Cardiac fibroblast (primary cell): ENCODE results near the gene HILPDA.

Experiments
- DNase-seq, 2 donors: peaks; one replicate each; pipeline versions ENCODE4 v3.0.0 to v3.0.0-alpha.2; 2010; ENCODE audit warnings: low read depth in 2 of 2
- H3K4me3 ChIP-seq, 2 donors: replicated peaks in 1 of 2; 1 replicate in 1 of 2; 2 replicates in 1 of 2; pipeline ENCODE4 v1.5.1; 2011; ENCODE audit warnings: low read depth in 2 of 2, low read length in 2 of 2, mild to moderate bottlenecking in 2 of 2, moderate library complexity in 1 of 2
- CTCF ChIP-seq: IDR thresholded peaks from one replicate; pipeline ENCODE4 v1.5.1; 2011; ENCODE audit warnings: low read depth, mild to moderate bottlenecking, low read length, inconsistent platforms

The HILPDA gene

DNA sequence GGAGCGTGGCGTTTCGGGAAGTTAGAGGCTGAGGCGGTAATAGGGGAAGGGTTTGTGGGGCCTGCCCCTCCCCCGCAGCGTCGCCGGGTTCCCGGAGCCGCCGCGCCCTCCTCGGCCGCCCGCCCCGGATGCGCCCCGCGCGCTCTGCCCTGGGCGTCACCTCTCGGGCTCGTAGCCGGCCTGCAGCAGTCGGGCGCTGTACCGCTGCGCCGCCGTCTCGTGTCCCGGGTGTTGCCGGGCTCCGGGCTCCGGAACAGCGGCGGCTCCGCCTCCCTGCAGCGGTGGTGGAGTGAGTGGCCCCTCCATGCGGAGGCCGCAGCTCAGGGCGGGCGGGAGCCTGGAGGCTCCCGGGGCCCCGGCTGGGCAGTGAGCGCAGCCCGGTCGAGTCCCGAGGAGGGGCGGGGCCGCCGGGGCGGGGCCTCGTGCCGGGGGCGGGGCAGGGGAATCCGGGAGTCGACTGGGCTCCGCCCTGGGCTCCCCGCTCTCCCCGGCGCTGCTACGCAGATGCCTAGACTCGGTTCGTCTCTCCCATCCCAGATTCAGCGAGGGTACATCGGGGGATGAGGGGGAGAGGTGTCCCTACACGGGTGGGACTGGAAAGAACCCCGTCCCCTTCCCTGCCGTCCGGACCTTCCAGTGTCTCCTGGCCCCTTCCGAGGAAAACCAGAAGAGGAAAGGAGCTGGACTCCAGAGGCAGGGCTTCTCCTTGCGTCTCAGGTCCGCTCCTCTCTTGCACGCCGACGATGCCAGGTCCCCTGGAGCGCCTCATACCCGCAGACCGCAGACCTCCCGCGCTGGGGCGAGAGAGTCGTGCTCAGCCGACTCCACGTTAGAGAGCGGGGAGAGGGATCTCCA lies 45.9 kb upstream of the HILPDA start, which contains the start of gene IMPDH1:
IMPDH1 (minus strand) TSS at position 387 of the 855 bp plus-strand sequence; CDS start at position 306, 81 bp downstream.
- H3K4me3 ChIP-seq, result peak within 1 kb of the TSS; percentile 59 to 64
- DNase-seq, result peak; percentile 71 to 89
- no peak for TF ChIP-seq CTCF

GRCh38 chr7:128410451-128410753 lies 45.3 kb upstream of the HILPDA start:
- H3K4me3 ChIP-seq, result peak overlapping the region; percentile 59 to 64
- TF ChIP-seq CTCF, result no peak
- no peak for DNase-seq

- no peak for DNase-seq
- no peak overlapping the region for H3K4me3 ChIP-seq
- no peak for TF ChIP-seq CTCF
These were observed 40.4 kb upstream of the HILPDA start for GRCh38 chr7:128415217-128415785.

- DNase-seq, result no peak
- H3K4me3 ChIP-seq, result no peak overlapping the region
- TF ChIP-seq CTCF, result no peak
These were observed 38.6 kb upstream of the HILPDA start for GRCh38 chr7:128417071-128417470.

GRCh38 chr7:128419257-128419656 lies 36.4 kb upstream of the HILPDA start:
- no peak overlapping the region for H3K4me3 ChIP-seq
- DNase-seq, result no peak
- no peak for TF ChIP-seq CTCF

- TF ChIP-seq CTCF, result no peak
- no peak overlapping the region for H3K4me3 ChIP-seq
- DNase-seq, result no peak
These were observed 34.9 kb upstream of the HILPDA start for GRCh38 chr7:128420773-128421172.
